GM12878 (cell line): Measurements from ENCODE around the gene UBAC2. TPM values are rescaled to one million over a fixed set of nuclear protein-coding genes. Genes with fewer than 3 reads are reported as not detected.

Source experiments
- BCL11A ChIP-seq: IDR thresholded peaks from 2 replicates; pipeline ENCODE4 v1.6.1; 2011; ENCODE audit warnings: low read depth, low read length
- BCL3 ChIP-seq: IDR thresholded peaks from 2 replicates; pipeline ENCODE4 v1.6.1; 2011; ENCODE audit warnings: borderline replicate concordance, low read depth, mild to moderate bottlenecking, moderate library complexity, low read length; ENCODE audit not compliant: insufficient read depth, poor library complexity, severe bottlenecking
- BCLAF1 ChIP-seq: fragments of 450-650 bp; IDR thresholded peaks from 2 replicates; pipeline ENCODE4 v1.6.1; 2017; ENCODE audit warnings: antibody characterized with exemption, mild to moderate bottlenecking, moderate library complexity
- CBFB ChIP-seq: IDR thresholded peaks from 2 replicates; pipeline ENCODE4 v1.6.1; 2016; ENCODE audit warnings: antibody characterized with exemption, low read depth
- CREM ChIP-seq: IDR thresholded peaks from 2 replicates; pipeline ENCODE4 v1.6.1; 2014; ENCODE audit warnings: antibody characterized with exemption, low read depth
- DPF2 ChIP-seq: fragments of 450-650 bp; IDR thresholded peaks from 2 replicates; pipeline ENCODE4 v1.6.1; 2017; ENCODE audit warnings: mild to moderate bottlenecking
- IKZF1 ChIP-seq: fragments of 450-650 bp; conservative IDR thresholded peaks from 2 replicates; pipeline ENCODE4 v1.6.1; 2017; ENCODE audit warnings: antibody characterized with exemption, mild to moderate bottlenecking
- IRF4 ChIP-seq: IDR thresholded peaks from 2 replicates; pipeline ENCODE4 v1.6.1; 2011; ENCODE audit warnings: low read depth, low read length
- JUNB ChIP-seq: IDR thresholded peaks from 2 replicates; pipeline ENCODE4 v1.6.1; 2016; ENCODE audit warnings: antibody characterized with exemption, mild to moderate bottlenecking
- MEF2B ChIP-seq: fragments of 450-650 bp; IDR thresholded peaks from 2 replicates; pipeline ENCODE4 v1.6.1; 2018; ENCODE audit warnings: mild to moderate bottlenecking, moderate library complexity; ENCODE audit not compliant: partially characterized antibody, poor library complexity, severe bottlenecking
- MTA2 ChIP-seq: fragments of 450-650 bp; IDR thresholded peaks from 2 replicates; pipeline ENCODE4 v1.6.1; 2016; ENCODE audit warnings: low read depth, mild to moderate bottlenecking, moderate library complexity
- MYC ChIP-seq: IDR thresholded peaks from 2 replicates; pipeline ENCODE4 v1.6.1; 2011; ENCODE audit warnings: mild to moderate bottlenecking, low read length, moderate library complexity, inconsistent platforms; ENCODE audit not compliant: insufficient read depth, insufficient replicate concordance, insufficient read length, severe bottlenecking
- NFXL1 ChIP-seq: fragments of 450-650 bp; IDR thresholded peaks from 2 replicates; pipeline ENCODE4 v1.6.1; 2017; ENCODE audit warnings: antibody characterized with exemption, mild to moderate bottlenecking, borderline replicate concordance
- PRDM15 ChIP-seq: fragments of 450-650 bp; formaldehyde crosslinking; IDR thresholded peaks from 2 replicates; pipeline ENCODE4 v1.4.0; 2020; ENCODE audit warnings: mild to moderate bottlenecking, moderate library complexity
- SIN3A ChIP-seq: IDR thresholded peaks from 2 replicates; pipeline ENCODE4 v1.6.1; 2012; ENCODE audit warnings: low read depth, low read length, improper control_type of control experiment
- SMARCA5 ChIP-seq: fragments of 450-650 bp; IDR thresholded peaks from 2 replicates; pipeline ENCODE4 v1.6.1; 2017; ENCODE audit warnings: mild to moderate bottlenecking
- SPI1 ChIP-seq: IDR thresholded peaks from 2 replicates; pipeline ENCODE4 v1.6.1; 2011; ENCODE audit warnings: low read depth, mild to moderate bottlenecking, low read length, moderate library complexity, borderline replicate concordance; ENCODE audit not compliant: insufficient read depth
- TCF12 ChIP-seq: IDR thresholded peaks from 2 replicates; pipeline ENCODE4 v1.6.1; 2011; ENCODE audit warnings: low read depth, mild to moderate bottlenecking, low read length
- USF1 ChIP-seq: IDR thresholded peaks from 2 replicates; pipeline ENCODE4 v1.6.1; 2011; ENCODE audit warnings: borderline replicate concordance, low read depth, mild to moderate bottlenecking, moderate library complexity, mixed read lengths, low read length; ENCODE audit not compliant: insufficient read depth; ENCODE audit errors: extremely low read length
- ZNF217 ChIP-seq: fragments of 450-650 bp; IDR thresholded peaks from 2 replicates; pipeline ENCODE4 v1.6.1; 2017; ENCODE audit warnings: antibody characterized with exemption, mild to moderate bottlenecking
- polyA plus RNA-seq, 11 experiments: library from polyadenylated mRNA; depleted of rRNA in 4 of 11; unstranded in 6 of 11; stranded (reverse) in 5 of 11; fragments of >200 nt; fragmentation: Nextera tagmentation in 4 of 11; fragmentation: Illumina TruSeq in 1 of 11; extraction: Ambion mirVana in 4 of 11; extraction: Trizol in 1 of 11; gene quantifications; 1 replicate in 1 of 11; 2 replicates in 10 of 11; pipeline versions ENCODE4 v1.2.1 to v1.2.3, GENCODE V29; 2011 to 2016; ENCODE audit warnings: inconsistent platforms in 2 of 11, missing spikeins in 2 of 11, low read depth in 1 of 11
- total RNA-seq, 4 experiments: library from RNA; depleted of rRNA in 3 of 4; stranded (reverse); fragments of >200 nt in 3 of 4; fragmentation: Illumina TruSeq in 1 of 4; extraction: Trizol in 1 of 4; gene quantifications; 2 replicates each; pipeline versions ENCODE4 v1.2.1 to v1.2.3, GENCODE V29; 2013 to 2021

UBAC2 gene
- total and polyA plus RNA-seq, 10 of the 15 experiments (the other 5 are each of a cell fraction or from before 2014, with no cell fraction given), result 3.0 to 54.6 (median 17.4) TPM

GRCh38 chr13:99421758-99422585, 221.3 kb downstream of the UBAC2 start (continued):
- TF ChIP-seq MYC (no peak), SMARCA5 (peak; percentile 68; the same call in 1 of the 2 replicates), BCLAF1 (no peak), ZNF217 (peak; percentile 51; the same call in 1 of the 2 replicates), TCF12 (peak; percentile 48; the same call in 1 of the 2 replicates), BCL11A (peak; percentile 57; the same call in 1 of the 2 replicates), MTA2 (peak; percentile 27; the same call in 1 of the 2 replicates), JUNB (peak; percentile 72), SIN3A (no peak), MEF2B (no peak), PRDM15 (no peak), IKZF1 (peak; percentile 69), USF1 (no peak), NFXL1 (0 out of 2 replicates have a peak, but pooled peaks have one; percentile 56), CREM (peak; percentile 51; the same call in 1 of the 2 replicates), CBFB (0 out of 2 replicates have a peak, but pooled peaks have one; percentile 9), IRF4 (peak; percentile 68; the same call in 1 of the 2 replicates), BCL3 (peak; percentile 60), SPI1 (peak; percentile 84), DPF2 (peak; percentile 67; the same call in 1 of the 2 replicates)
